HG03469 (cell line): Measurements from ENCODE around the gene CHPT1.
"Not testable (repeated sequence)": the region's sequence is repeated elsewhere in the genome, so short reads cannot be mapped to it uniquely, and the experiment has no call there.

Experiments
- ATAC-seq: cut with Tn5 transposase; IDR thresholded peaks from one replicate; pipeline ENCODE4 v1.9.1; 2021; ENCODE audit warnings: mild to moderate bottlenecking, moderate library complexity, moderate number of reproducible peaks; ENCODE audit not compliant: unreplicated experiment

Gene CHPT1

GRCh38 chr12:101681627-101682026 lies 15.8 kb upstream of the CHPT1 start:
- not testable (repeated sequence) for ATAC-seq

DNA sequence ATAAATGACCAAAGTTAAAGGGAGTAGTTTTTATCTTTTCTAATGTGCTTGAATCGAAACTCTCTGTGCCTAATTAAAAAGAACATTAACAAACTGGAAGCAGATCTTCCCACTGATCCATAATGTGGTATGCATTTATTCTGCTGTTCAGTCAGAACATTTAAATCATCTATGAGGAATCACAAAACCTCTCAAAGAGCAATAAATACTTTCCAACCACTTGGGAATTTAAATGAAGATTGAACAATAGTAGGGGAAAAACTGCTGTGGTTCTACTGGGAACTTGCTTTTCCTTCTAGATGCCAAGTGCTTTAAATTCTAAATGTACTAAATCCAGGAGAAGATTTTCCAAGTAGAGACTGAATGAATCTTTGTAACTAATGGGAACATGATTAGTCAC lies 12.3 kb upstream of the CHPT1 start:
- ATAC-seq, result no peak

DNA sequence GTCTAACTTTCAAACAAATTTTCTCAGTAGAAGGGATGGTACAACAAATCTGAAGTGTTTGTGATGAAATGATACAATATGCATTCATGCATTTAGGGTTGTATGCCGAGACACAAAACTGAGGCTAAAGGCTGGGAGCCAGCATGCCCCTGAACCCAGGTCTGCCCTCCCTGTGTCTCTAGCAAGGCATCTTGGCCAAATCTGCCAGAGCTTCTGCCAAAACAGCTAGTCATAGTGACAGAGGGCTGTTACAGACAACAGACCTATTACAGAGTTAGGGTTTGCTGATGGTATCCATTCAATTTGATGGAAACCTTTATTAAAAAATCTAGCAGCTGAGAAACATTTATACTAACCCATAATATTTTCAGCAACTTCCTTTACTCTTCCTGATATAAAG lies 11.3 kb upstream of the CHPT1 start:
- ATAC-seq, result no peak

DNA sequence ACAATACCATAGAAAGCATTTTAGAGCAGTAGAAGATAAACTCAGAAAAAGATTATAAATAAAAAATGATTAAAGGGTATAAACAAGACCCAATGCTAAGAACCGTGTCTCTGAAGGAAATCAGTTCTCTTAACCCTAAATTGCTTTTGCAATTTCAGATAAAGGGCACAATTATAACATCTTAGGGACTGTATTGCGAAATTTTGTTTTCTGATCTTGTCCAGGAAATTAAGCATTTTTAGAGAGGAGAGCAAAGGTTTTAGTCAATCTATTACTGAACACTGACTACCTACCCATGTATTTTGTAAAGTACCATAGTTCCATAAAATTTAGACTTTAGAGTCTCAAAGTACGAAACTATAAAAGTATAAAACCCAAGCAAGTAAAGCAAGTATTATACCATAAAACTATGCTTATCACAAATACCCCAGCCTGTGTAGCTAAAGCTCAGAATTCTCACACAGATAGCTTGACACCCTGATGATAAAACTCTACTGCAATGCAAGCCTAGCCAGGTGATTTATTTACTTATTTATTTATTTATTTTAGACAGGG lies 6.8 kb upstream of the CHPT1 start:
- no peak for ATAC-seq

DNA sequence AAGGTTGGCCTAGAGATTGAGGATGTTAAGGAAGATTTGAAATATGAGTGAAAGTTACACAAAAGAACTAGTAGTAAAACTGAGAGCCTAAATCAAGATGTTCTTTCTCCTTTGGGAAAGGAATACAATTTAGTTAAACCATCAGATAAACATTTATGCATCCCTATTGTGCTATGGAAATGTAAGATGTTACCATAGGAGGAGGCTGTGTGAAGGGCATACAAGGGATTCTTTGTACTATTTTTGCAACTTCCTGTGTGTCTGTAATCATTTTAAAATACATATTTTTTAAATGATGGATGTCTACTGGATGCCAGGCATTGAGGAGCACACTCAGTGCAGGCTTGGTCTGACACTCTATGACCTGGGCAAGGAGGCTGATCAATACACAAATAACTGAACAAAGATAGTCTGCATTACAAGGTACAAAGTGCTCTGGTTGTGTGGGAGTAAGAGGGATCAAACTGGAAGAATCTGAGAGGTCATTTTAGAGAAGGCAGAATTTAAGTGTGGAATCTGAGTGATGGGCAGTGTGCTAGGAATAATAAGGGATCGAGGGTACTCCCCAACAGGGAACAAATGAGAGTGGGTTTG lies 5.8 kb upstream of the CHPT1 start:
- no peak for ATAC-seq

DNA sequence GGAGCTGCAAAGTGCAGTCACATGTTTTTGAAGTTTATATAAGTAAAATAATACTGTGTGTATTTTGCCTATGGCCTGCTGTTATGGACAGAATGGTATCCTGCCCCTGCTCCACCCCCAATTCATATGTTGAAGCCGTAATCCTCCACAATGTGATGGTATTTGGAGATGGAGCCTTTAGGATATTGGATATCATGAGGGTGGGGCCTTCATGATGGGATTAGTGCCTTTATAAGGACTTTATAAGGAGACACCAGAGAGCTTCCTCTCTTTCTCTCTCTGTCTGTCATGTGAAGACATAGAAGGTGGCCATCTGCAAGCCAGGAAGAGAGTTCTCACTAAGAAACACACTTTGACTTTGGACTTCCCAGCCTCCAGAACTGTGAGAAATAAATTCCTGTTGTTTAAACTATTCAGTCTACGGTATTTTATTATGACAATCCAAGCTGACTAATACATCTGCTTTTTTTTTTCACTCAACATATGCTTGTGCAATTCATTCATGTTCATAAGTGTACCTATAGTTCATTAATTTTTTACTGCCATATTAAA lies 3.1 kb upstream of the CHPT1 start:
- ATAC-seq, result no peak

- ATAC-seq, result no peak
These were observed 2.5 kb upstream of the CHPT1 start for GRCh38 chr12:101694986-101695385.

GRCh38 chr12:101695706-101696105 lies 1.7 kb upstream of the CHPT1 start:
- no peak for ATAC-seq

DNA sequence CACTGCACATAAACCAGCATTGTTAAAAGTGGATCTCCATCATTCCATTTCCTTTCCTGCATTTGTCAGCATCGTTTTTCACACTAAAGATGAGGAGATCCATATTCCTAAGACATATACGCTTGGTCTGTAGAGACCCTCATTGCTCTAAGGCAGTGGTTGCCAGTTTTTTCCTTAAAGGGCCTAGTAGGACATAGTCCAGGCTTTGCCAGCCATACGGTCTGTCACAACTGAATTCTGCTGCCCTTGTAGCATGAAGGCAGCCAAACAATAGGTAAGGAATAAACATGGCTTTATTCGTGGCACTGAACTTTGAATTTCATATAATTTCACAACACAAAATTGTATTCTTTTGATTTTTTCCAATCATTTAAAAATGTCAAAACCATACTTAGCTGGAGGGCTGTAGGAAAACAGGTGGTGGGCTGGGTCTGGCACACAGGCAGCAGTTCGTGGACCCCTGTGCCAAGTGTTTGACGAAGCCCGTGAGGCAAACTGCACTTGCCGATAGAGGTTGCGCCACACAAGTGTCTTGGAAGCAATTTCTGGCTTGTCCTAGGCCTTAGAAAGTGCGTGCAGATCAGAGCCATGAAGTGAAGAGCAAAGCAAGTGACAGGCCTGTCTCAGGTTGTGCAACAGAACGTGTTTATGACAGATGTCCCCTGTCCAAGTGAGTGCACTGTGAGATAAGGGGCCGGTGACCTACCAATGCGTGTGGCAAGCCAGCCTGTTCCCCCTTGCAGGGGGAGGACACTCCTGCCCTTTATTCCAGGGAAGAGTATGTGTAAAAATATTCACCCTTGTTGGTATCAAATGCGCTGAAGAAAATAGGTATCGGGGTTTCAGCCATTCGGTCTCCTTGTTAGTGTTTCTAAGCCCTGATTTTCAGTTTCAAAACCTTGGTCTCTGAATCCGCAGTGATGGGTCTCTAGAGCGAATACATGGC lies 916 bp upstream of the CHPT1 start:
- peak; percentile 6 for ATAC-seq

DNA sequence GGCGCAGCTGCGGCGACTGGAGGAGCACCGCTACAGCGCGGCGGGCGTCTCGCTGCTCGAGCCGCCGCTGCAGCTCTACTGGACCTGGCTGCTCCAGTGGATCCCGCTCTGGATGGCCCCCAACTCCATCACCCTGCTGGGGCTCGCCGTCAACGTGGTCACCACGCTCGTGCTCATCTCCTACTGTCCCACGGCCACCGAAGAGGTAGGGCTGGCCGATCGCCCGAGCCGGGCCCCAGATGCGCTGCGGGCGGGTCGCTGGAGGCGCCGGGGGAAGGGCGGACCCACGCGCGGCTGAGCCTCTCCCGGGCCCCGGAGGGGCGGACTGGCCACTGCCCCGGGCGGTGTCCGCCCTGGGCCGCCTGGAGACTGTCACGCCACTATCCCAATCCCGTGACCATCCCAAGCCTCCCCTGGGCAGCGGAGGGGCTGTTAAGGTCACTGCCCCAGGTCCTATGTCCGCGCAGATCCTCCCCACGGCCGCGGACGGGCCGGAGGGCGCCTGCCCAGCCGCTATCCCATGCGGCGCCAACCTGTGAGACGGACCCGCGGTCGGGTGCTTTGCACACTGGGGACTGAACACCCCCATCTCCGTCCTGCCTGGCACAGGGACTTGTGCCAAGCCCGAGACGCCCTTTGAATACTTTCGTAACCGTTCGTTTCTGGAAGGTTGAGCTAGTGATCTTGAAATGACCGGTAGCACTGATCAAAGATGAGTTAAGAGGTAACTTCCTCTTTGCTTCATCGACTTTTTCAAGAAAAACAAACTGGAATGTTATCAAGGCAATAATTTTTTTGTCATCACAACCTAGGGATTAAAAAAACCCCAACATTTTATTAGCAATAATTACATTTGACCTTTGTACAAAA lies 725 bp downstream of the CHPT1 start:
- peak; percentile 15 for ATAC-seq

- ATAC-seq, result no peak
These were observed 1.4 kb downstream of the CHPT1 start for GRCh38 chr12:101698800-101699347.

DNA sequence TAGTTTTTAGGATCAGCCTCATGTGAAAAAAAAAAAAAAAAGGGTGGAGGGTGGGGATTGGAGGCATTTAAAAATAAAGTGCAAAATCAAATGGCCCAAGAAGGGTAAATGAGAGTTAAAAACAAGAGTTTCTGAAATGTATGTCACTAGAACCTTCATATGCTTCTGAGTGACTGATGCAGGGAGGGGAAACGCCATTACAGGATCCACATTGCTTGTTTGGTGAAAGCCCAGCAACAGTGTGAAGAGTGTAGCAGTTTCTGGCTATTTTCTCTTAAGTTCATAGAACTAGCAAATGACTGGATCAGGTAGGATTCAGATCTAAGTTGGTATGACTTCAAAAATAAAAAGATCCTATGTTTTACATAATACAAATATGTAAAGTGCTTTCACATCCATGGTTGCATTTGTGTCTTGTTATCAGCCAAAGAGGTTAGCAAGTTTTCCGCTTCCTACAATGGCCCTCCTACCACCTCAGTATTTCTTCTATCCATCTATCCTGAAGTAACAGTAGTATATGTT lies 2.9 kb downstream of the CHPT1 start:
- ATAC-seq, result no peak

- ATAC-seq, result no peak
These were observed 6.0 kb downstream of the CHPT1 start for GRCh38 chr12:101703487-101703886.

DNA sequence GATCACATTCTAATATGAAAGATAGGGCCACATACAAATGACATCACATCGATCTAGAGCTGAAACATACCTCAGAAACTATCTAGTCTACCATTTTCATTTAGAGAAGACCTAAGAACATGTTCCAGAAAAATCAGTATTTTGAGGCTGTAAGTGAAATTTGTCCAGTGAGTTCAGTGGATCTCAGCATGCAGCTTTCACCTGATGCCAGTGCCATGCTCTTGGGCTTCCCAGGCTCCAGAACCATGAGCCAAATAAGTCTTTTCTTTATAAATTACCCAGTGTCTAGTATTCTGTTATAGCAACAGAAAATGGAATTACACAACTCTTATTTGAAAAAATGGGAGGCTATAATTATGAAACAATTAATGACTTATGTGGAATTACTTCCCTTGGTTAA lies 9.0 kb downstream of the CHPT1 start:
- ATAC-seq, result no peak

DNA sequence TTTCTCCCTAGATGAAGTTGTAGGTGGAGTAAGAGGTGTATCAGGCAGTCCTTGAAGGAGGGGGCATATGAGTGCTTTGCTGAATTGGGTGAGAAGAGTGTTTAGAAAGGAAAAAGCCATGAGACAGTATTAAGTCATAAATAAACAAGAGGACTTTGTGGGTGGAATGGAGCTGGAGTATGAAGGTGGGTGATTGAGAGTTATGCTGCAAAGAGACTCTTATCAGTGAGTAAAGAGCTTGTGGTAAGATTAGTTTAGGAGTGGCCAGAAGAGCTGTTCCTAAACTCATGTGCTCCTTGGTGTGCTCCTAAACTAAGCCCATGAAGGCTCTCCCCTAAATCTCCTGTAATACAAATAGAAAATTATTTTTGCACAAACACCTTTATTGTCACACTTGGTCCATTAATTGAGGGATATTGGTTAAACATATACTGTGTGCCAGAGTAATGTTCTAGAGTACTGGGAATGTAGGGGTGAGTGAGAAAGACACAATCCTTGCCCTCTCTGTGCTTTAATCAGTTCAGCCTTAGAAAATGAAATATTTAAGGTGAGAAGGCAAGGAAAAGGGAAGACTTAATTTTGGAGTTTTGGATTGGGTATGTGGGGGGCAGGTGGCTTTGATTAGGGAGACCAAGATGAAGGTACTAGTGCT lies 9.8 kb downstream of the CHPT1 start:
- ATAC-seq, result no peak

GRCh38 chr12:101710288-101710687 lies 12.8 kb downstream of the CHPT1 start:
- no peak for ATAC-seq

DNA sequence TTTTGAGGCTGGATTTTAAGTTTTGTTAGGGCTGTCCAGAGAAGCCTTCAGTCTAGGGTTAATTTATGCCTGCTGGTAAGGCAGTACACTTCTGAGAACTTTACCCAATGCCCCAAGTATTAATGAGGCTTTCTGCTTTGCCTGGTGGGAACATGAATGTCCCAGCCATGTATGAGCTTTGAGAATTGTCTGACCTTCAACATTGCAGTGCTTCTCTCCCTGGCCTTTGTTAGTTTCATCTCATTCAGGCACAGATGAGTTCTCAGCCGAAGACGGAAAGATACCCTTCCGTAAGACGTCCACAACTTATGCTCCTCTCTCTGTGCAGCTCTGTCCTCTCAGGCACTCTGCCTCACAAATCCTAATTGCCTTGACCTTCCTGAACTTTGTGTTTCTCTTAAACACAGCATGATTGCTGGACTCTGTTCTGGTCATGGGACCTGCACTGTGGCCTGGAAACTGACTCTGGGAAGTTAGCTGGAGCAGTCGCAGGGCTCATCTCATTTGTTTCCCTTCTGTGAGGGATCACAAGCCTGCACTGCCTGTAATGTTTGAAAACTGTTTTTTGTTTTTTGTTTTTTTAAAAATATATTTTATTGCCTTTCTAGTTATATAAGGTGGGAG lies 15.7 kb downstream of the CHPT1 start:
- ATAC-seq, result no peak

GRCh38 chr12:101713930-101714329 lies 16.5 kb downstream of the CHPT1 start:
- ATAC-seq, result no peak

DNA sequence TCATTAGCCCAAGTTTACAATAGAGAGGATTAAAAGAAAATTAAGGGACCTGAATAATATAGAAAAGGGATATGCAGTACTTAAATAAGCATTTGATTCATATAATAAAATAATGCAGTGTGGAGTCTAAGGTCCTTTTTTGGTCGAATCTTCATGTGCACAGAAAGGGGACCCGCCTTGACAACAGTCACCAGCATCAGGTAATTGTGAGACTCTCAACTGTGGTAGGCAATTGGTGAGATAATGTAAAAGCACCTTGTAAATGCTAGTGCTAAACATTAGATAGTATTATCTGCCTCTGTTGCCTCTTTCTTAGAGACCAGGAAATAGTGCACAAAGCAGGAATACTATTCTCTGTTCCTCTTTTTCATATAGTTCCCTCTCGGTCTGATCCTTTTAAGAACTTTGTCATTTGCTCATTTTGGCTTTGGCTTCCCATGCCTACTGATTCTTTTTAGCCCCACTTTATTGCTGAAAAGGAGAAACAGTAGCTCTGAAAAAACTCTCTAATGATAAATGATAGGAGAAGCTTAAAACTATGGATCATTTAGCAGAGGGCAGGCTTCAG lies 17.5 kb downstream of the CHPT1 start:
- ATAC-seq, result no peak
